GM21737 (cell line): Measurements from ENCODE around the gene ERCC6L.

Experiments
- ATAC-seq: cut with Tn5 transposase; IDR thresholded peaks from one replicate; pipeline ENCODE4 v1.9.1; 2021; ENCODE audit warnings: mild to moderate bottlenecking, moderate library complexity; ENCODE audit not compliant: unreplicated experiment

Gene ERCC6L

DNA sequence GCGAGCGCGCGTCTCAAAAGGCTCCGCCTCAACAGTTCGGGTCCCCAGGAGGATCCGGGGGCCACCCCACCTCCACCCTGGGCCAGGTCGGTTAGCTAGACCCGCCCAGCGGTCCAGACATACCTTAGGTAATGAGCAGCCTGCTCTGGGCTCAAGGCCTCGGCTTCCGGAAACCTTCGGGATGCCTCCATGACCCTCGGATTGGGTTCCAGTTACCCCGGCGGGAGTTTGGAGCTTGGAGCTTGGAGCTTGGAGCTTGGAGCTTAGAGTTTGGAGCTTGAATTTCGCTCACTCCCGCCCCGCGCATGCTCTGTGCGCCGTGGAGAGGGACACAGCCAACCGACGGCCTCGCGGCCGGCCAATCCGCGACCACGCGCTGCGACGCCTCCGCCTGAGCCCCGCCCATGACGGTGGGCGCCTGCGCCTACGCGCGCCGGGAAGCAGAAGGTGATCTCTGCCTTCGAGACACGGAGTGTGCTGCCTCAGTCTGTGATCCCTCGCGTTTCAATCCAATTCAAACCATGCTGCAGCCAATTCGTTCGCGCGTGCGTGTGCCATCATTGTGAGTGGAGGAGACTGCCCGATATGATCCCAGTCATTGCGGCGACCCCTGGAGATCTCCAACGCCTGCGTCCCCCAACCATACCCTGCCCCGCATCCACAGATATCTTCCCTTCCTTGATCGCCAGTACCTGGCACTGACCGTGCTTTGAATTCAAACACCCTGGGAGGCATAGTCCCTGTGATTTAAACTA is at the start of gene ERCC6L:
Gene ERCC6L (minus strand): TSS at position 307 of the 755 bp plus-strand sequence. CDS start 116 bp downstream, at position 191.
- peak; percentile 96 for ATAC-seq

DNA sequence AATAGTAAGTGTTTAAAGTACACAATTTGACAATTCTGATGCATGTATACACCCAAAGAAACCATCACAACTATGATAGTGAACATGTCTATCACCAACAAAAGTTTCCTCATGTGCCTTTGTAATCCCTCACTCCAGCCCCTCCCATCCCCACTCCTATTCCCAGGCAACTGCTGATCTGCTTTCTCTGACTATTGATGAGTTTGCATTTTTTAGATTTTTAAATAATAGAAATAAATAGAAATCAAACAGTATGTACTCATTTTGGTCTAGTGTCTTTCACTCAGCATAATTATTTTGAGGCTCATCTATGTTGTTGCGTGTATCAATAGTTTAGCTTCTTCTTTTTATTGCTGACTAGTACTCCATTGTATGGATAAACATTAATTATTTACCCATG is 43.5 kb upstream of the ERCC6L start:
- ATAC-seq = no peak

- ATAC-seq = no peak
Measured at GRCh38 chrX:72280321-72280845, 41.6 kb upstream of the ERCC6L start.

- ATAC-seq = peak; percentile 6
Measured at GRCh38 chrX:72276478-72276953, 37.7 kb upstream of the ERCC6L start.

DNA sequence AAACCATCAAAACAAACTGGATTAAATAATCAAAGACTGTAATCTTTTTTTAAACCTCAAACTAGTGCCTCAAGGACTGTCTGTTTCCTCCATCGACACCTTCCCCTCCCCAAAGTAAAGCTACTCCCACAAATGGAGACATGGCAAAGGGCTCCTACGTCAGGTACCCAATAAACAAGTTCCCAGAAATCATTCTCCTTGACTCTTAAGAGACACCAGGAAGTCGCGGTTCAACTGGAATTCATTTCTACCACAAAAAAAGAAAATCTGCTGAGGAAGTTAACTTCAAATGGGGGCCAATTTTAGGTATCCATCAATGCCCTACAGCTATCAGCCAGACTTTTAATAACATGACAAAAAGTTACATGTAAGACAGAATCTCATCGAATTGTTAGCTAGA is 35.7 kb upstream of the ERCC6L start:
- no peak for ATAC-seq

DNA sequence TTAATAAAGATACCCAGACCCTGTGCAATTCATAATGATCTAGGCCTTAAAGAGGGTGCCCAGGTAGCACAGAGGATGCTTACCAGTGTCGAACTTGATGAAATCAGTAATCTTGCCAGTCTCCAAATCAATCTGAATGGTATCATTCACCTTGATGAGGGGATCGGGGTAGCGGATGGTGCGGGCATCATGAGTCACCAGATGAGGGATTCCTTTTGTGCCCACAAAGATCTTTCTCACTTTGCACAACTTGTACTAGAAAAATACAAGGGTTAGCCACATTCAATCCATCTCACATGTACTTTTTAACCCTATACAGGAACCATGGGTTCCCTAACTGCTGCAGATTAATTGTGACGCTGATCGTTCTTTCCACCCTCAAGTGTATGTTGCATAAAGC is 34.9 kb upstream of the ERCC6L start:
- ATAC-seq = no peak

GRCh38 chrX:72272868-72273267 is 34.0 kb upstream of the ERCC6L start:
- no peak for ATAC-seq

GRCh38 chrX:72271812-72272211 is 33.0 kb upstream of the ERCC6L start:
- no peak for ATAC-seq

DNA sequence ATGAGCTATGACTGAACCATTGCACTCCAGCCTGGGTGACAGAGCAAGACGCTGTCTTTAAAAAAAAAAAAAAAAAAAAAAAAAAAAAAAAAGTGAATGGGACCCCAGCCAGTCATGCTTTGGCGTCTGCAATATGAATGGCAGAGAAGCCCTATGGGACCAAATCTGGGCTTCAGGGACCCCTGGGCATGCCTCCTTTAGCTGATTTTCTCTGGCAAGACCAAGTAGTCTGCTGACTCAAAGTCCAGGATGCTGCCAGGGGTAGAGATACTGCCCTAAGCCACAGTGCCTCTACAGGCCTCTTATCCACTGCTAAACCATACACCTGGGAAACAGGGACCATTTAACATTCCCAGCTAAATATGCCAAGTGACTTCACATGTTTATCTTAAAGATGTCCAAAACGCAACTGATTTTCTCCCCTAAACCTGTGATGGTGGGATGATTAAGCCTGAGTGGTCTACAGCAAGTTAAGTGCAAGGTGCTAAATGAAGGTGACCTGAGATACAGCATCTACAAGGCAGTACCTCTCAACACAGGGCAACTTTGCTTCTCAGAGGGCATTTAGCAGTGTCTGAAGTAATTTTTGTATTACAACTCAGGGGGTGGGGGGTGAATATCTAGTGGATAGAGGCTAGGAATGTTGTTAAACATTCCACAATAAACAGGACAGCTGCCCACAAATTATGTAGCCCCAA is 32.4 kb upstream of the ERCC6L start:
- no peak for ATAC-seq

DNA sequence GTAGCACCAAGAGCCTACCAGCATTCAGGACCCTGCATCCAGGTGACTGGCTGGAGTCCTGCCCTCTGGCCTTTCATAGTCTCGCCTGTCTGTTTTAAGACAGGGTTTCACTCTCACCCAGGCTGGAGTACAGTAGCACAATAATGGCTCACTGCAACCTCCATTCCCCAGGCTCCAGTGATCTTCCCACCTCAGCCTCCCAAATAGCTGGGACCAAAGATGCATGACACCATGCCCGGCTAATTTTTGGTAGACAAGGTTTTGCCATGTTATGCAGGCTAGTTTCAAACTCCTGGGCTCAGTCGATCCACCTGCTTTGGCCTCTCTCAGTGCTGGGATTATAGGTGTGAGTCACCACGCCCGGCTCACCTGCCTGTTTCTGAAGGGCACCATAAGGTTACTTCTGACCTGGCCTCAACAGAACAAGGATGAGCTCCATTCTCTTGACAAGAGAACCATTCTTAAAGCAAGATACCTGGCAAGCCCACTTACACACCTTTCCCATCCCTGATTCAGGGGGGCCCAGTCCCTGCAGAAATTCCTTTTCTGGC is 31.6 kb upstream of the ERCC6L start:
- ATAC-seq = no peak

GRCh38 chrX:72269671-72270251 is 30.9 kb upstream of the ERCC6L start:
- ATAC-seq = no peak

DNA sequence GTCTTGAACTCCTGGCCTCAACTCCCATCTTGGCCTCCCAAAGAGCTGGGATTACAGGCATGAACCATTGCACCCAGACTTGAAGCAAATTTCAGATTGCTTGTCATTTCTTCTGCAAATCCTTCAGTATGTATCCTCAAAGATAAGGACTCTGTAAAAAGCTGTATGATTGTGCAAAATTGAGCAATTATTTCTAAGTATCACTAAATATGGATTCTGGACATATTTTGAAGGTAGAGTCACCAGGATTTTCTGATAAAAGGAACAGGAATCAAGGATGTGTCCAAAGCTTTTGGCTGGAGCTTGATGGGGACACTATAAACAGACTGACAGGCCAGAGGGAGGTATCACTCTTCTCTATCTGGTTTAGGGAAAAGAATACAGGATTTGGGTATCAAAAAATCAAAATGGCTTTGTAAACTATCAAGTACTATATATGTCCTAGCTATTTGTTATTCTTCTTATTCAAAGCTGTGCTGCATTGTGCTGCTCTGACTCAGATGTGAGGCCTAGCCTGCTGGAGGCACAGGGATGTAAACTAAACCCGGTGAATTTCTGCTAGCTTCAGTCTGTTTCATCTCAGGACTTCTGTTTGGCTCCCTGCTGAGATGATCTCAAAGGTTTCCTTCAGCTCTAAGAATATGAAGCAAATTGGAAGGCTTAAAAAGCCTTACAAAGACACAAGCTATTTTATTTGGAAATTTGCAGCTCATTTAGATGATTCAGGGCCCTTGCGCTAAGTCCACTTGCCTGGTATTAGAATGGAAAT is 30.0 kb upstream of the ERCC6L start:
- ATAC-seq = no peak

GRCh38 chrX:72265263-72265662 is 26.4 kb upstream of the ERCC6L start:
- no peak for ATAC-seq

- ATAC-seq = no peak
Measured at GRCh38 chrX:72262077-72262476, 23.2 kb upstream of the ERCC6L start.

DNA sequence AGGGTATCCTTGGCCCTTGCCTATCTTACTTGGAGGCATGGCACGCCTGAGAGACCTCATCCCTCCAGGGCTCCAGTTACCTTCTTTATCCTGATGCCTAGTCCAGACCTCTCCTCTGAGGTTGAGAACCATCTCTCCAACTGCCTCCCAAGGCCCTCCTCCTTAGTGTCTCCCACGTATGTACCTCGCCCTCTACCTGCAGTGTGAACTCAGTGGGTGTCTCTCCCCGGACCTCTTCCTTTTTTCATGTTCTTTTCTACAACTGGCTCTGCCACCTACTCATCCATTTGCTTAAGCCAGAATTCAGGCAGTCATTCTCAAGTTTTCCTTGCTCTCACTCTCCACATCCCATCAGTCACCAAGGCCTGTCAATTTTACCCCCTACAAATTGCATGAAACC is 21.6 kb upstream of the ERCC6L start:
- ATAC-seq = no peak

GRCh38 chrX:72258174-72258573 is 19.3 kb upstream of the ERCC6L start:
- no peak for ATAC-seq

DNA sequence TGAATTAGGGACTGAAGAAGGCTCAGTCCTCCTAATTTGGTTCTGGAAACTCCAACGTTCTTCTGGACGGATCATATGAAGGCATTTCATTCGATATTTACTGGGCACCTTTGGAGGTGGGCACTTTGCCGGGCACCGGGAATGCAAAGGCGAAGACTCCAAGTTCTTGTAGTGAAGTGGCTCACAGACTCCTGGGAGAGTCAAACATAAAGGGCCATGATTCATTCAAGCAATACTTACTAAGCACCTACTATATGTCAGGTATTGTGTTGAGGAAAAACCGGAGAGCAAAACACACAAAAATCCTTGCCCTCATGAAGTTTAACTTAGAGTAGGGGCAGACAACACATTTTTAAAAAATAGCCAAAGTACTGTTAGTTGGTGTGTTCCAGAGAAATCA is 17.0 kb upstream of the ERCC6L start:
- no peak for ATAC-seq

DNA sequence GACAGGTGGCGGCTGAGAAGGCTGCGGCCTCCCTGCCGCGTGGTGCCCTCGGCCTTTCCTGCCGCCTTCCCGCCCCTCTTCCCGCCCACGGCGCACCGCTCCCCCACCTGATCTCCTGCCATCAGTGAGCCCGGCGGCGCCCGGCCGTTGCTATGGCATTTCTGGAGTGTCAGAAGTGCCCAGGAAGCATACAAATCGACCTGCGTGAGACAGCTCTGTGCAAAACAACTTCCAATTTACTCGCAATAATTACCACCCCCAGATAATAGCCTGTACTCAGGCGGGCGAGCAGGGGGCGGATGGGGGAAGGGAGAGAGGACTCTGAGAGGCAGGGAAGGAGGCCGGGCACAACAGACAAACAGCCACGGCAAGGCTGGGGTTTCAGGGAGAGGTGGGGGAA is 16.6 kb upstream of the ERCC6L start:
- no peak for ATAC-seq

- ATAC-seq = no peak
Measured at GRCh38 chrX:72254816-72255215, 16.0 kb upstream of the ERCC6L start.

DNA sequence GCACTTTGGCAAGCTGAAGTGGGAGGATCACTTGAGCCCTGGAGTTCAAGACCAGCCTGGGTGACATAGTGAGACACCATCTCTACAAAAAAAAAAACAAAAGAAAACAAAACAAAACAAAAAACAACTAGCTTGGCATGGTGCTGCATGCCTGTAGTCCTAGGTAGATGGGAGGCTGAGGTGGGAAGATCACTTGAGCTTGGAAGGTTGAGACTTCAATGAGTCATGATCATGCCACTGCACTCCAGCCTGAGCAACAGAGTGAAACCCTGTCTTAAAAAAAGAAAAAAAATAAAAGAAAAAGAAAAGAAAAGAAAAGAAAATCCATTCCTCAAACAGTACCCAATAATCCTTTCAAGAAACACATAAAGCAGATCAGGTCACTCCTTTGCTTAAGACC is 14.9 kb upstream of the ERCC6L start:
- ATAC-seq = no peak
